GM12801 (cell line): ENCODE measurements around the gene ARID1B.

Experiments used
- CTCF ChIP-seq: IDR thresholded peaks from one replicate; pipeline ENCODE4 v1.5.1; 2011; ENCODE audit warnings: control low read depth; ENCODE audit not compliant: insufficient read length; ENCODE audit errors: extremely low read depth

Gene ARID1B

DNA sequence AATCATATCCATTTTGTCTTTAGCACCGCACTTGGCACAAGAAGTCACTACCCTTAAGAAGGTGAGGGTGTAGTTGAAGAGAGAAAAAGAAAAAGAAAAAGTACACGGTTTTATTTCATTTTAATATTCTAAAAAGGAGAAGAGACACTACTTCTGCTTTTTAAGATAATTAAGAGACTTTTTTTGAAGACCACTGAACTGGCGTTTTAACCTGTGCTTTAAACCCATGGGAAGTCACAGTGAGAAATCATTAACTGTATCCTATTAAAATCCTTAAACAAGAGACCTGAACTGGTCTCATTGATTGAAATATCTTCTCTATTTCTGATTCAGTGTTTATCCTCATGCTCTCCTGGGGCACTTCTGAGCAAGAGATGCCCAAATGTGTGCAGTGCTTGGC is 302.6 kb downstream of the ARID1B start:
- no peak for TF ChIP-seq CTCF

- TF ChIP-seq CTCF, result no peak
These were observed 303.8 kb downstream of the ARID1B start for GRCh38 chr6:157080986-157081391.

DNA sequence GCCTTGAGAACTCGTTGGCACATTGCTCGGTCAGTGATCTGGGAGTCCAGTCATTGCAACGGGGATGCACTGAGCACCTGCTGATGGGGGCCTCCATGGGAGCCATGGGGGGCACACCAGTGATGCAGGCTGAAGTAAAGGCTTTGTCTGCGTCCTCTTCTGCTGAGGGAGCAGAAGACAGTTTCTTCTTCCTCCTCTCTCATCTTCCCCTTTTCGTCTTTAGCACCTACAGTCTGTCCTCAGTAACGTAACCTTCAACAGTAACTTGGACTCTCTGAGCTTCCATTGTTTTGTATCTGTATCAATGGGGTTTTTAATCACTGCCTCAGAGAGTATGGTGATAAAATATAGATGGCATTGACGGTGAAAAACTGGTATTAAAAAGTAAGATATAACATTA is 306.2 kb downstream of the ARID1B start:
- TF ChIP-seq CTCF, result no peak

DNA sequence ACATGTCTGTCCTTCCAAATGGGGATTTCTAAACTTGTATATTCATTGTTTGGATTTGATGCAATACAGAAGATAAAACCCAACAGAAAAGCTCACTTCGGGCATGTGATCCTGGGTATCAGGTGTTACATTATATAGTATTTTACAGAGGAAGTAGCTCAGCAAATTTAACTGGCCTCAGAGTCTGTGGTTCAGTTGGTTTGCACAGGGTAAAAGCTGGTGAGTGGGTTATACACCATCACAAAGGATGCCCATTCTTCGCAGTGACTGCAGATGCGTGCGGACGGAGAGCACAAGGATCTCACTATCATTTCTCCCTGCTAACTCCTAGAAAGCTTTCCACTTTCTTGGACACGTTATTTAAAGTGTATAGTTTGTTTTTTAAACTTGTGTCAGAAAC is 309.5 kb downstream of the ARID1B start:
- TF ChIP-seq CTCF, result no peak

DNA sequence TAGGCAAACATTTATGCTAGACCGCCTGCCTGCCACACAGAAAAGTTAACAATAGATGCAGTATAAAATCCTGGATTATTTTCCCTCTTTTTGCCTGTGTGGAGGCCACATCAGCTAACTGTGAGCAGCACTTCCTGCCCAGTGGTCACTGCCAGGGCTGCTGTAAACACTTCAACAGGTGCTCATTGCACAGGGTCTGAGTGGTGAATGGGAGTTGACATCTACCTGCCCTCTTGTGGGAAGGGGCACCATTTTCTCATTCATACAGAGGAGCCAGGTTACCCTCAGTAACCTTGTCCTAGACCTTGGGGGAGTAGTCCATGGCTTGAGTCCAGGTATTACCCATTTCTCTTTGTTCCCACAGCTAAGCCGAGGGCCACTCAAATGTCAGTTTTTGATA is 310.8 kb downstream of the ARID1B start:
- no peak for TF ChIP-seq CTCF

GRCh38 chr6:157088841-157089240 is 311.7 kb downstream of the ARID1B start:
- TF ChIP-seq CTCF, result no peak

GRCh38 chr6:157089258-157089657 is 312.1 kb downstream of the ARID1B start:
- TF ChIP-seq CTCF, result no peak

GRCh38 chr6:157089851-157090250 is 312.7 kb downstream of the ARID1B start:
- no peak for TF ChIP-seq CTCF
